ENCODE data around the gene KIF6. TPM values are rescaled to one million over a fixed set of nuclear protein-coding genes. Genes with fewer than 3 reads are reported as not detected.

KIF6 gene
- total and polyA plus RNA-seq, 2 of the 8 experiments (the other 6 are each of a cell fraction or from before 2014, with no cell fraction given): 0.53 to 0.65 TPM

- H2BK20ac ChIP-seq (ENCODE audit: low read length): no peak overlapping the region
- H2BK12ac ChIP-seq (ENCODE audit: low read depth, low read length): no peak overlapping the region
- 83% methylated on average over 2 of the region's 2 CpGs; no CpG with 5 or more reads in 1 of the 2 experiments for WGBS, 2 experiments (ENCODE audit: extremely low coverage in 1 of 2, insufficient coverage in 1 of 2, insufficient read length in 1 of 2, insufficient replicate concordance in 2 of 2, low coverage in 1 of 2, low lambda C conversion rate in 2 of 2, missing lambda C conversion rate in 1 of 2)
- no peaks in the 10 kb centered on the region for H3K36me3 ChIP-seq (ENCODE audit: control insufficient read depth in 2 of 4, insufficient read depth in 4 of 4, low read length in 3 of 4)
- no peak overlapping the region for H2AK5ac ChIP-seq (ENCODE audit: low read depth, low read length)
- no peak overlapping the region for H4K8ac ChIP-seq (ENCODE audit: extremely low read depth, insufficient read depth, low read length)
- H3K18ac ChIP-seq (ENCODE audit: extremely low read depth, low read length): no peak overlapping the region
- FAIRE-seq: no peak
- H4K20me1 ChIP-seq (replicated peaks in 1 of 2; ENCODE audit: control insufficient read depth in 1 of 2, insufficient read depth in 2 of 2, low read length in 2 of 2): no peaks in the 10 kb centered on the region
- no peak overlapping the region for H3K4me3 ChIP-seq (ENCODE audit: extremely low read depth in 1 of 4, insufficient read depth in 2 of 4, low read depth in 3 of 4, low read length in 4 of 4)
- H3K4me1 ChIP-seq (replicated peaks in 1 of 4; ENCODE audit: control insufficient read depth in 3 of 4, insufficient read depth in 4 of 4, low read length in 3 of 4): no peaks in the 10 kb centered on the region
- H3K14ac ChIP-seq (ENCODE audit: insufficient read length): no peak overlapping the region
- no peaks in the 10 kb centered on the region for H3K23me2 ChIP-seq (ENCODE audit: low read depth, low read length)
- no peak overlapping the region for H3K4ac ChIP-seq (replicated peaks; ENCODE audit: insufficient read length, low read depth, low read length)
- no peak overlapping the region for H3K56ac ChIP-seq (replicated peaks; ENCODE audit: insufficient read length, low read depth, low read length)
- H3K9me3 ChIP-seq (ENCODE audit: insufficient read depth in 2 of 2, low read depth in 1 of 2, low read length in 1 of 2): no peaks in the 10 kb centered on the region
- H4K5ac ChIP-seq (ENCODE audit: insufficient read length, low read depth, low read length): no peak overlapping the region
- no peak overlapping the region for H3K4me2 ChIP-seq (ENCODE audit: insufficient read depth in 1 of 2, low read depth in 2 of 2, low read length in 2 of 2)
- H4K91ac ChIP-seq (replicated peaks; ENCODE audit: insufficient read length, low read length): no peak overlapping the region
- no peak overlapping the region for H2BK5ac ChIP-seq (ENCODE audit: low read depth, low read length)
- ChIA-PET CTCF (ENCODE audit: partially characterized antibody) (interaction anchor here (0.8 to 1.1 kb wide), 3 partner anchors 10 to 129 kb away, joined by 3 to 4 read pairs (median 3); no protein-coding TSS in a partner anchor), POLR2A (ENCODE audit: partially characterized antibody) (interaction anchor here (0.8 kb wide), 1 partner anchor 112 kb away, joined by 3 read pairs; no protein-coding TSS in a partner anchor)
- no peak overlapping the region for H3K9ac ChIP-seq (replicated peaks in 1 of 4; ENCODE audit: extremely low read depth in 1 of 4, low read depth in 3 of 4, low read length in 3 of 4)
- H2AFZ ChIP-seq (ENCODE audit: low read length): no peak overlapping the region
- H3K27ac ChIP-seq (ENCODE audit: low read depth, low read length): no peak overlapping the region
- TF ChIP-seq ZNF274 (IDR thresholded peaks at IDR 0.05; ENCODE audit: borderline replicate concordance, extremely low read depth, low read length) (no peak), SP2 (IDR thresholded peaks at IDR 0.05; ENCODE audit: low read length) (no peak), TBP (IDR thresholded peaks at IDR 0.05; ENCODE audit: low read depth, low read length) (no peak), JUND (IDR thresholded peaks at IDR 0.05; ENCODE audit: low read length) (no peak), TAF7 (optimal IDR thresholded peaks at IDR 0.05; ENCODE audit: borderline replicate concordance, low read depth, low read length) (no peak), SIRT6 (IDR thresholded peaks at IDR 0.05; ENCODE audit: low read length) (no peak), POLR2A (IDR thresholded peaks at IDR 0.05; ENCODE audit: control extremely low read depth in 1 of 2, low read depth in 2 of 2, low read length in 2 of 2) (no peak), CTBP2 (IDR thresholded peaks at IDR 0.05; ENCODE audit: borderline replicate concordance, insufficient read depth, insufficient read length, low read length) (no peak), SAP30 (IDR thresholded peaks at IDR 0.05; ENCODE audit: insufficient read depth, insufficient replicate concordance, low read length) (no peak), MAX (IDR thresholded peaks at IDR 0.05) (no peak)
- no peak overlapping the region for H2BK15ac ChIP-seq (ENCODE audit: low read length)
- H3K79me1 ChIP-seq (ENCODE audit: low read depth, low read length): no peaks in the 10 kb centered on the region
- no peaks in the 10 kb centered on the region for H3K27me3 ChIP-seq (replicated peaks in 1 of 4; ENCODE audit: control insufficient read depth in 3 of 4, extremely low read depth in 1 of 4, insufficient read depth in 3 of 4, low read length in 3 of 4)
- DNase-seq (ENCODE audit: low read depth in 1 of 2, low spot score in 2 of 2): no peak
- H2BK120ac ChIP-seq (replicated peaks; ENCODE audit: low read depth, low read length): no peak overlapping the region
- no peak overlapping the region for H3K23ac ChIP-seq (ENCODE audit: insufficient read length)
- no peaks in the 10 kb centered on the region for H3K79me2 ChIP-seq (ENCODE audit: control insufficient read depth in 1 of 2, insufficient read depth in 2 of 2, low read length in 2 of 2)
Observed at GRCh38 chr6:39518221-39518620, 207.0 kb downstream of the KIF6 start.

Data from H1 (cell line).